ENCODE results near the gene POU6F2.

DNA sequence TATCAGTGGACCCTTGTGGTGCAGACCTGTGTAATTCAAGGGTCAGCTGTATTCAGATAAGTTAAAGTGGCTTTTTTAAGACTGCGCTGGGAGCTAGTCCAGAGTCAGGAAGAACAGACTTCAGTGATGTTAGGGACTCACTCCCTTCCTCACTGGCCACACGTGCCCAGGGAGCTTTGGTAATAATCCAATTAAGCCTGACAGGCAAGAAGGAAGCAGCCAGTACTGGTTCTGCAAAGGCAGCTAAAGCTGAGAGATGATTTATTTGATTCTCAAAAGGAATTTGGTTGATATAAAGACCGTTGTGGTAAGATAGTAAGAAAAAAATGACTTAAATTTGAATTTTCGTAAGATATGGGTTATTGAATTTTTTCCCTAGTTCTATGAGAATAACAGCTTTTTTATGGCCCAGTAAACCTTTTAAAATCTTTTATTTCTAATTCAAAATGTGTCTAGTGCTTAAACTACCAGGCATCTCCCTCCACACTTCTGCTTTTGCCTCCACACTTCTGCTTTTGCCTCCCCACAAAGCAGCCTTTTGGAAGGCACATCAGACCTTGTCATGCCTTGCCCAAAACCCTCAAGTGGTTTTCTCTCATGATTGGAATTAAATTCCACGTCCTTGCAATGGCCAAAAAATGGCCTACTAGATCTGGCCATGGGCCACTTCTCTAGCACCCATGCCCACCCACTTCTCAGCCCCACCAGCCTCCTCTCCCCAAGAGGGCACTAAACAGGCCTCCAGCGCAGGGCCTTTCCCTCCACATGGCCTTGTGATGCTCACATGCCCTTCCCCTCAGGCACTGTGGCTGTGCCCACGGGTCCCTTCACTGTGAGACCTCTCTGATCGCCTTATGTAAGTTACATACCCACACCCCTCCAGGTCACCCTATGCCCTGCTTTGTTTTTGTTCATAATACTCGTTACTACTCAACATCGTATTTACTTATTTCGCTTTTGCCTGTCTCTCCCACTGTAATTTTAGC, 92.5 kb downstream of the POU6F2 start:
- TF ChIP-seq EZH2phosphoT487 (IDR thresholded peaks at IDR 0.05; ENCODE audit: insufficient read depth, low read depth): no peak
- TF ChIP-seq EZH2 (IDR thresholded peaks at IDR 0.05; ENCODE audit: insufficient read depth, poor library complexity, severe bottlenecking): no peak
